GM18526 (cell line): ENCODE data around the gene CFAP100.

Experiments
- POLR2A ChIP-seq: IDR thresholded peaks from 3 replicates; pipeline ENCODE4 v1.6.1; 2011; ENCODE audit not compliant: insufficient read length; ENCODE audit errors: extremely low read depth

CFAP100 gene

DNA sequence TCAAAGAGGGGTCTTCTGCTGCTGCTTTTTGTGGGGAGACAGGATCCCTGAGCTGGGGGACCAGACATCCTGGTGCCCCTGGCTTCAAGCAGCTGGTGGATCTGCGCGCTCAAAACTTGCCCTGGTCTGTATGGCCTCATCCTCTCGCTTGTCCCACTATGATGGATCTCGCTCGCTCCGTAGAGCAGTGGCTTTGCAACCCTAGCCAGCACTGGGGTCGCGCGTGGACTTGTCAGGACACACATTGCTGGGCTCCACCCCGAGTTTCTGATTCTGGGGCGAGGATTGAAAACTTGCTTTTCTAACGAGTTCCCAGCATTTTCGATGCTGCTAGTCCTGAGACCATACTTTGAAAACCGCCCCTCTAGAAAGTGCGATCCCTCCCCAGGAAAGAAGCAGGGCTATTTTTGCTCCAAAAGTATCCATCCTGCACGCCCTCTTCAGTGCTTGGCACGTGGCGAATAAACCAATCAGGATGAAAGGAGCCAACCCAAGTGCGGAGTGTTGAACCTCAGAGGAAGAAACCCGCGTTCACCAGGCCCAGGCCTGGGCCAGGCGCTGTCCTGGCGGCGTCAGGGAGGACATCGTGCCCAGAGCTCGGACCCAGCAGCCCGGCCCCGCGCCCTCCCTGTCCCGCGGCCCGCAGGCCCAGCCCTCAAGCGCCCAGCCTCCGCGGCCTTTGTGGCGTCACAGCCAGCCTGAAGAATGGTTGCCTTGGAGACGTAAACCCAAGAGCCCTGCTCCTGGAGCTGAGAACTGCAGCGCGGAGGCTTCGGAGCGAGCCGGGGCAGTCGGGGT, at the start of gene CFAP100:
Gene CFAP100, plus strand, starts transcription at position 731 of the 798 bp plus-strand sequence. CDS start 1,092 bp downstream, outside the sequence.
- no peak for TF ChIP-seq POLR2A

DNA sequence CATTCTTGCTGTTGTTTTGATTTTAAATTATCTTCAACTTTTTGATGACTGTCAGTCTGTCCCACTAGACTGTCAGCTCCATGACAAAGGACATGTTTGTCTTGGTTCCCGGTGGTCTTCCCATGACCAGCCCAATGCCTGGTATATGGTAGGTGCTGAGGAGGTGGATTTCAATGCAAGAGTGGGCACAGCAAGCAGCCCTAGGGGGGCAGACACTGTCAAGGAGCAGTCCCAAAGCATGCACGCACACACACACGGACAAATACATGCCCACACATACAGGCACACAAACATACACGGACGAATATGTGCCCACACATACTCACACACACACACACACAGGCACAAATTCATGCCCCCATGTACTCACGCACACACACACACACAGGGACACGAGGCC, 49.5 kb upstream of the CFAP100 start:
- TF ChIP-seq POLR2A: no peak

DNA sequence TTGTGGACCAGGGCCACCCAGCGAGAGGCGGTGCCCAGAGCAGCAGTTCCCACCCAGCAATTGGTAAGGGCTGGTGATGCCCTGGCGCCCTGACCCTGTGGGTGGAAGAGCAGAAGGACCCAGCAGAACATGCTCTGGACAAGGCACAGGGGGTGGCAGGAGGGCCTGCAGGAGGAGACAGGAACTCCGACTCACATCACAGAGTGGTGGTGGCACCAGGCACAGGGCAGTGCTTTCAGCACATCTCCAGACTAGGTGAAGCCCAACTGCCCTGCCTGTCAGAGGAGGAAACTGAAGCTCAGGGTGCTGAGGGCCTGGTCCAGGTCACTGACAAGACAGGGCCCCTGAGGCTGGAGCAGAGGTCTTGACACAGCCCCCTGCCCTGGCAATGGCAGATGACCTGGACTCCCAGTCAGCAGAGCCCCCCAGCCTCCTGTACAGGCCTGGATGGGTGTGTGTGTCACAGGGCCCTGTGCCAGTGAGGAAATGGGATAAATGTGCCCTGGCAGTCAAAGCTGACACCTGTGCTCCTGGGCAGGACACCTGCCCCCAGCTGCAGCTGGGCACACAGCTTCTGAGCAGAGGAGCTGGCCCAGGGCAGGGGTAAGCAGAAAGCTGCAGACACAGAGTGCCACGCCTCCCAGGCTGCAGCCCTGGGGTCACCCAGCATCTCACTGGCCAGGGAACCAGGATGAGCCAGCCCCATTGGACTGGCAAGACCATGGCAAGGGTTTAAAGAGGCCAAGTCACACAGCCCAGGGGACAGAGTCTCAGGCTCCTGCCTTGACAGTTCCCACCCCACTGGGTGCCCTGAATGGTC, 48.9 kb upstream of the CFAP100 start:
- no peak for TF ChIP-seq POLR2A

DNA sequence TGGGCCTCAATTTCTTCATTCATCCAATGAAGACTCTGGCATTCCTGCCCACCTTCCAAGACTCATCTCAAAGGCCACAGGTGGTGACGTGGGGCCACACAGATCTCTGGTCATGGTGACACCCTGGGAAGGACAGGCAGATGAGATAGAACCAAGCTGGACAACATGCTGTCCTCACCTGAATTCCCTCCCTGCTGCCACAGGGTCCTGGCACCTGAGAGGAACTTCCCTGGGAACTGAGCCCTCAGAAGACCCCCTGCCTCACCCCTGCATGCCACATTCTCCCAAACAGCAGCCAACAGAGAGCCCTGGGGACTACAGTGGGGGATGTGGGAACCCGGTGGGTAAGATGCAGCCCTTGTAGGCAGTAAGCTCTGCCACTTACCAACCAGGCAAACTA, 48.2 kb upstream of the CFAP100 start:
- TF ChIP-seq POLR2A: no peak

DNA sequence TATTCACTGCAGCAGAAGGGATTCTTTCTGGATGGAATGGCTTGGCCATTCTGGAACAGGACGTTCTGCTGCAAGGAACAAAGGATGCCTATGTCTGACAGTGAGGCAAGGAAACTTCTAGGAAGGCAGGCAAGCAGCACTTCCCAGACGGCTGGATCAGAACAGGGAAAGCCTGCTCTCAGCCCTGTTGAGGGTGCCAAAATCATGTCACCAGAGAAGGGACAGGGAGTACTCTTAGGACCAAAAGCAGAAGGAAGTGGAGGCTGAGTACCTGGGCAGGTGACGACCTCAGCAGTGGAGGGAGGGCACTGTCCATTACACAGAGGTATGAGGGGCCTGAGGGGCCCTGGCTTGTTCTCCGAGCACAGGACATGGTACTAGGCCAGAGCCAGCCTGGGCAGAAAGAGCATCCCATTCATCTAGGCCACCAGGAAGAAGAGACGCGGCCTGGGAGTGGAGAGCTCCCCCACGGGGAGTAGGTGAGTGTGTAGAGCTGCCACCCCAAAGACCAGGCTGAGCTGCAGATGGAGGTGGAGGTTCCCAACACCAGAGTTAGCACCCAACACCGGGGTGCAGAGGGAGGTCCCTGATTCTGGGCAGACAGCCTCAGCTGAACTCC, 47.1 kb upstream of the CFAP100 start:
- TF ChIP-seq POLR2A: no peak

DNA sequence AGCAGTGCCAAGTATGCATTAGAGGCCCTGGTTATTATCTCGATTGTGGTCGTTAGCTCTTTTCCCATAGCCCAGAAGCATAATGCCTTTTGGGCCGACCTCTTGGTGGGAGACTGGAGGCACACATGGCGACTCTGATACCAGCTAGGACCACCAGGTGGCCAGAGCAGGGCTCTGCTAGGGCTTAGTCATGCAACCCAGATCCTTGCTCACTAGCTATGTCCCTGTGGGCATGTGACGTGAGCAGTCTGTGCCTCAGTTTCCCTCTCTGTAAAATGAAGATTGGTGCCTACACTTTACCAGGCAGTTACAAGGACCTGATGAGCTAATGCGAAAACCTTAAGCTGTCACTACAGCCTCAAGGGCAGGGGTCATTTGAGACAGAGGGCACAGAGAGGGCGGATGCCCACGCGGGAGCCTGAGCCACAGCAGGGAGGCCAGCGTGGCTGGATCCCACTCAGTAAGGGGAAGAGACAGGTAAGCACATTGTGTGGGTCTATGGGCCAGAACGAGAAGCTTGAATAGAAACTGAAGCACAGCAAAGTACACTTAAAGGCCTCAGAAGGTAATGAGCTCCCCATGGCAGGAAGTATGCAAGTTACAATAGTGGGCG, 46.3 kb upstream of the CFAP100 start:
- no peak for TF ChIP-seq POLR2A

DNA sequence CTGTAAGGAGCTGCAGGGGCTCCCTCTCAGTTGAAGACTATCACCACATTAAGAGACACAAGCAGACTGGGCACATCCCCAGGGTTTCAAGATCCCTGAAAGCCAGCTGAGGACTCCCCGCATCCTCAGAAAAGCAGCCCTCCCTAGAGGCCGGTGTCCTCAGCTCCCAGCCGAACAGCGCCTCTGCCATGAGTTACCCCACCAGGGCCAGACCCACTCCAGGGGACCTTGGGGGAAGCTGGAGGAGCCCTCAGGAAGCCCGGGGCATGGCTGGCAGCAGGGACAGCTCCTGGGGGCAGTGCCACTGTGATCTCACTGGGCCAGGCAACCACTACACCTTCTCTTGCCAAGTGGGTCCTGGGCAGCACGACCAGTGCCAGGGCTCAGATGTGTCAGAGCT, 45.6 kb upstream of the CFAP100 start:
- no peak for TF ChIP-seq POLR2A

DNA sequence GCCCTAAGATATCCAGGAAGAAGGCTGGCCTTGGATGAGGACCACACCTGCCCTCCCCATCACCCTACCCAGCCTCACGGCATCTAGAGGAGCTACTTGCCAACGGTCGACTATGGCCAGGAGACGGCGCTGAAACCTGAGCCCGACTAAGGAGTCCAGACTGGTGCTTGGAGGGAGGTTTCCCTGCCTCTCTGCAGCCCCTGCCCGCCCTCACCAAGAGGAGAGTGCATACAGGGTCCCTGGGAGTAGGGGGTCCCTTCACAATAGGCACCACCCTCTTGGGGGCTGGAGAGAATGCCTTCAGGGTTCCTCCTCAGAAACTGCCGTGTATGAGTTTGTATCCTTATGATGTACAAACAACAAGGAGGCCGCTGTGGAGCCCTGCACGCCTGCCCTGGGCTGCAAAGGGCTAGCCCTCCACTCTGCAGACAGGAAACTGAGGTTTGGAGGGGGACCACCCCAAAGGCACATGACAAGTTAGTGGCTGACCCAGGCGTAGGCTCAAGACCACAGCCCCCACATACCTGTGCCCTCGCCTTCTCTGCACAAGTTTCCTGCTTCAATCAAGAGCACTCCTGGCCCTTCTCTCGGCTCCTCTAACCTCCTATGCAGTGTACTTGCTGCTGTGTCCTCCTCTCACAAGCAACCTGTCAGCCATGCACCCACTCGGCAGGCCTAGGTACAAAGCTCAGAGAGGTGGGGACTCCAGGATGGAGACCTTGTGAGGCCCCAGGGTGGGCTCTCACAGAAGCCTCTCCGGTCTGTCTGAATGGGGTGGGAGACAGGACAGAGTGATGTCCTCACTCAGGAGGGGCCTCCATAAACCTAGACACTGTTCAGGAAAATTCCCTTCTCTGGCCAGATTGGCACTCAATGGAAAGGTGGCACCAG, 44.9 kb upstream of the CFAP100 start:
- TF ChIP-seq POLR2A: no peak

DNA sequence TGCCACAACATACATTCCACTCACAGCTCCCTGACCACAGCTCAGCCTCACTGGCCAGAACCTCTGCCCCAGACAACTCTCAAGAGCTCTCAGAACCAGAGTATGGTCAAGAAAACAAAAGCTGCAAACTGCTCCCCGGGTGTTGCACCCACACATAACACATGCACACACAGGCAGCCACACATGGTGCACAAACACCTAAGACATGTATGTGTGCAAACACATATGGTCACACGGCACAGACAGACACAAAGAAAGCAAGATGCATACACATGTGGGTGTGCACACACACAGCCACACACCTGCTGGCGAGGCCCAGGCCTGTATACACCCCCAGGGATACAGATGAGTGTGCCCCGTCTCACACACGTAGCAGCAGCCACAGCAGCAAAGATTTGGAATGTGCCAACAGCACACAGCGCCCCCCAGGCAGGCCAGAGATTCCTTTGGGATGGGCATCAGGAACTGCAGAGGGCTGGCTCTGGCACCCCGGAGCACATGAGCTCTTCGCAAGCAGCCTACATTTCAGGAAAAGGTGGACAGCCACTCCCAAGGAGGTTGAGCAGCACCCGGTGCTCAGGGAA, 44.1 kb upstream of the CFAP100 start:
- TF ChIP-seq POLR2A: no peak

DNA sequence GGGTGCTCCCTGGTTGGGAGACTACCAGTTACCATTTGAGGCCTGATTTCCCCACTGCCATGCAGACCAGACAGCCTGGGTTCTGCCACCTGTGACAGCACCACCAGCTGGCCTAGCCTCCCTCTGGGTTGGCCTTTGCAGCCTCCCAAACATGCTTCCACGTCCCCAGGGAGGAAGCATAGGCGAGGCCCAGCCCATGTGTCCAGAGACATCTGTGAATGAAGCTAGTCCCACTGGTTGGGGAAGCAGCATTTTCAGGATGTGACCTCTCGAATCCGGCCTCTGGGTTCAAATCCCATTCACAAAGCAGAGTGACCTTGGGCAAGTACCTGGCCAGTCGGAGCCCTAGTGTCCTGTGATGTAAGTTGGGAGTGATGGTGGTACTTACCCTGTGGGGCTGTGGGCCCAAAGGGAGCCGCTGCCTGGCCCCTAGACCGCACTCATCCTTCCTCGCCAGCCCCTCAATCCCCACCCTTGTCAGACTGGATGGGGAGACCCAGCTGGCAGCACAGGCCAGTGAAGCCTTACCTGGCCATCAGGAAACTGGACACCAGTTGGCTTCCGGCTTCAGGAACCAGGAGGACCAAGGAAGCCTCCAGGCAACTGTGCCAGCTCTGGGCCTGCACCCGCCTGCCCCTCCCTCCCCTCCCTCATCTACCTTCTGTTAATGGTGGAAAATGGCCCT, 43.5 kb upstream of the CFAP100 start:
- no peak for TF ChIP-seq POLR2A

DNA sequence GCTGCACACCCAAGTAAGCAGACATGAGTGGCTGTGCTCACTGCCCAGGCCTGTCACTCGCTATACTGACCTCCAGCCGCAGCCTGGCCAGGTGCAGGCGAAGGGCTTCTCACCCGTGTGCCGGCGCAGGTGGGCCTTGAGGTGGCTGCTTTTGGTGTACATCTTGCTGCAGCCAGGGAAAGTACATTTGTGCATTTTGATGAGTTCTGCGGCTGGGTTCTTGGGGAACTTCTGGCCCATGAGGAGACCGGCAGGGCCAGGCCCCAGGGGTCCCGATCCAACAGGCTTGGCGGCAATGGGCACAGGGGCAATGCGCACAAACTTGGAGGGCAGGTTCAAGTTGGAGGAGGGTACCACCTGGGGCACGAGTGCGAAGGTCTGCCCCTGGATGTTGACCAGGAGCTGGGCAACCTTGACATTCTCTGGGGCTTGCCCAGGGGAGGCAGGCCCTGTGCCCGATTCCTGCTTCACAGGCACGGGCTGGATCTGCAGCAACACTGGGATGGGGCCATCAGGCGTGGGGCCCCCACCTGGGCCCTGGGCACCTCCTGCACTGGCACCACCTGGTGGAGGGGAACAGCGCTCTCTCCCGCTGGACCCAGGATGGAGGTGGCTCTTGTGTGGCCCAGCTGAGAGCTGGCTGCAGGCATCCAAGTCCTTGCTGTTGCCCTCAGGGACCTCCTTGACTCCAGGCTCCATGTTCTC, 42.8 kb upstream of the CFAP100 start:
- TF ChIP-seq POLR2A: no peak

DNA sequence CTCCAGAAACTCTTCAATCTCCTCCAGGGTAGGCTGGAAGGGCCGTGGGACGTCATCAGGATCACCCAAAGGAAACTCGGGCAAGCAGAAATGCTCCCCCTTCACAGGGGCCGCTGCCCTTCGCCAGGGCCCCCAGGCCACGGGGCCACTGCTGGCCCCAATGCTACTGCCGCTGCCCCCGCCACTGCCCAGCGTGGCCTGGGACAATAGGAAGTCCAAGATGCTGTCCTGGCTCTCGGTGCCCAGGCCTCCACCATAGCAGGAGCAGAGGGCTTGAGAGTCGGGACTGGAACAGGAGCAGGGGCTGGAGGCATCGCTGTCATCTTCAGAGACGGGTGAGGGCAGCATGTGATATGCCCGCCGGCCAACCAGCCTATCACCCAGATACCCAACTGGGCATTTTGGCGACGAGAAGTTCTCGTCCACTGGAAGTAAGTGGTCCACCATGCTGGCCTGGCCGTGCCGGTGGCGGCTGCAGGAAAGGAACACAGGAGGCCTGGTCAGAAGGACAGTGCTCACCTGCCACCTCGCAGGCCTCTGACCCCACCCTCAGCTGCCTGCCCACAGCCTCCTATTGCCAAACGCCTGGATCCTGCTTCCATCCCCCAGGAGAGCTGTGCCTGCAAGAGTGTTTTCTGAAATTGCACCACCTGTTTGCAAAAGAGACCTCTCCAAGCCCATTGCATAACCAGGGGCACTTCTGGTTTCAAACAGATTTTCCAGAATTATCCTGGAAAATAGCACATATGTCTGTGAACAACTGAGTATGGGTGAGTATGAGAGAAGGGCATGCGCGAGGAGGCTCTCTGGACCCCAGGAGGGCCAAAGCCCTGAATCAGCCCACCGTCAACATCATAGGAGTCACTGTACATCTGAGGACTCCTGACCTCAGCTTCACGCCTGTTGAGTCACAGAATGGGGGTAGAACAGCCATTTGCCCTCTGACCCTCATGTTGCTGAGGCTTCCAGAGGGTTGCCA, 41.9 kb upstream of the CFAP100 start:
- no peak for TF ChIP-seq POLR2A
